Subcutaneous adipose tissue (tissue), 4 donors: ENCODE measurements around the gene DLX2. TPM values are rescaled to one million over a fixed set of nuclear protein-coding genes. Genes with fewer than 3 reads are reported as not detected.

Experiments used
- total RNA-seq, 4 donors: library from RNA; depleted of rRNA; stranded (reverse); fragments of >200 nt; gene quantifications; one replicate each; pipeline ENCODE4 v1.1.0, GENCODE V29; 2016
- TF ChIP-seq, protein P1 (sequence below): fragments of 450-650 bp; IDR thresholded peaks from one replicate; pipeline ENCODE4 v1.5.1; 2016; ENCODE audit warnings: low read depth, mild to moderate bottlenecking, control low read depth, antibody characterized with exemption, moderate library complexity

The DLX2 gene
- total RNA-seq, 4 donors from 2014 or later, result not detected

DNA sequence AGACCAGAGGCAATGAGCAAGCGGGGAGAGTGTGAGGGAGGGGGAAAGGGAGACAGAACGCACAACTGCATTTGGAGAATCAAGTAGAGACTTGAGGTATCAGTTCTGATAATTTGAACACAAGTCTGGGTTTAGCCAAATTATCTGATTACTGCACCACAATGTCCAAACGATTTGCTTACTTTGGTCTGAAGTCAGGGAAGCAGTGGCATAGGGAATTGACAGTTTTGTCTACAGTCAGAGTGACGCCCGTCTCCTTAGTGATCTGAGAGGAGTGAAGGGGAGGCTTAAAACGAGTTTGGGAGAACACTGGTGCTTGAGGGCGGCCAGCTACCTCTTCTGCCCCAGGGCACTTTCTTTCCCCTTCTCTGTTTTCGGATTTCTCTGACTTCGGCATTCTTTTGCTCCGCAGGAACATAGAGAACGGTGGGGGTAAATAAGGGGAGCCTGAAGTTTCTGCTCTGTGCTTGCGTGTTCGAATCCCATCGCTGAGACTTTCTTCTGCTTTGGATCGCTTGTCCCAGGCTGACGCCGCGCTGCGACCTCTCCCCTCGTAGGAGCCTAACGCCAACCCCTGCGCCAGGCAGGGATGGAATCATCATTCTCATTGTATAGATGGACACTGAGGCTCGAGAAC is 2.9 kb upstream of the DLX2 start:
- TF ChIP-seq, protein P1, sequence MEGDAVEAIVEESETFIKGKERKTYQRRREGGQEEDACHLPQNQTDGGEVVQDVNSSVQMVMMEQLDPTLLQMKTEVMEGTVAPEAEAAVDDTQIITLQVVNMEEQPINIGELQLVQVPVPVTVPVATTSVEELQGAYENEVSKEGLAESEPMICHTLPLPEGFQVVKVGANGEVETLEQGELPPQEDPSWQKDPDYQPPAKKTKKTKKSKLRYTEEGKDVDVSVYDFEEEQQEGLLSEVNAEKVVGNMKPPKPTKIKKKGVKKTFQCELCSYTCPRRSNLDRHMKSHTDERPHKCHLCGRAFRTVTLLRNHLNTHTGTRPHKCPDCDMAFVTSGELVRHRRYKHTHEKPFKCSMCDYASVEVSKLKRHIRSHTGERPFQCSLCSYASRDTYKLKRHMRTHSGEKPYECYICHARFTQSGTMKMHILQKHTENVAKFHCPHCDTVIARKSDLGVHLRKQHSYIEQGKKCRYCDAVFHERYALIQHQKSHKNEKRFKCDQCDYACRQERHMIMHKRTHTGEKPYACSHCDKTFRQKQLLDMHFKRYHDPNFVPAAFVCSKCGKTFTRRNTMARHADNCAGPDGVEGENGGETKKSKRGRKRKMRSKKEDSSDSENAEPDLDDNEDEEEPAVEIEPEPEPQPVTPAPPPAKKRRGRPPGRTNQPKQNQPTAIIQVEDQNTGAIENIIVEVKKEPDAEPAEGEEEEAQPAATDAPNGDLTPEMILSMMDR, result no peak

DNA sequence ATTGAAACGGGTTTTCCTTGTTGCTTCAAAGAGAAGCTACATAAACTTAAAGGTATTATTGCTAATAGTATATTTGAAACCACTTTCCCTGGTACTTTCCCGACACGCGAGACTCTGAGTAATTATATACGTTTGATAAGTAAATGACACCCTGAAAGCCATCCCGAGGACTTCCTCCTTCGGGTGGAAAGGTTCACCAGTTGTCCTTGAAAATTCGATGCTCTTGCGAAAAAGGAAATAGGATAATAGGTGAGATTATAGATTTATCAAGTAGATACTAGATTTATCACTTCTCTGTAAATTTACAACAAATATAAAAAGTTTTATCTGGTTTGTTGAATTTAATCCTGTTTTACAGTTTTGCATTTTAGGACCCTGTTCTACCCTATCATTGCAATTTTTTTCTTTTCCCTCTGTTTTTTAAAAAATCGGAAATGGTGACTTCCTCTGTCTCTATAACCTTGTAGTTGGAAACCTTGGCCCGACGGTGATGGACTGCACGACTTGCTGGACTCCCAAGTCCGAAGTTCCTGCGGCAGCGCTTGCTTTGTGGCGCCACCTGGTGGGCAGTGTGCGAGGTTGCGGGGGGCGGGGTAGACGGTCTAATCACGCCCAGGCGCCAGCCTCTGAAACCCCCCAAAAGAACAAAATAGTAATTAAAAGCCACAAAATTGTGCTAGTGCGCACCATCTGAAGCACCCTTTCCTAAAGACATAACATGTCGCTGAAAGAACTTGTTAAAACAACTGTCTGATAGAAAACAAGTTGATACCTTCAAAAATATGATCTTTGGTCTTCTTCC is 972 bp upstream of the DLX2 start:
- TF ChIP-seq, protein P1, result no peak

DNA sequence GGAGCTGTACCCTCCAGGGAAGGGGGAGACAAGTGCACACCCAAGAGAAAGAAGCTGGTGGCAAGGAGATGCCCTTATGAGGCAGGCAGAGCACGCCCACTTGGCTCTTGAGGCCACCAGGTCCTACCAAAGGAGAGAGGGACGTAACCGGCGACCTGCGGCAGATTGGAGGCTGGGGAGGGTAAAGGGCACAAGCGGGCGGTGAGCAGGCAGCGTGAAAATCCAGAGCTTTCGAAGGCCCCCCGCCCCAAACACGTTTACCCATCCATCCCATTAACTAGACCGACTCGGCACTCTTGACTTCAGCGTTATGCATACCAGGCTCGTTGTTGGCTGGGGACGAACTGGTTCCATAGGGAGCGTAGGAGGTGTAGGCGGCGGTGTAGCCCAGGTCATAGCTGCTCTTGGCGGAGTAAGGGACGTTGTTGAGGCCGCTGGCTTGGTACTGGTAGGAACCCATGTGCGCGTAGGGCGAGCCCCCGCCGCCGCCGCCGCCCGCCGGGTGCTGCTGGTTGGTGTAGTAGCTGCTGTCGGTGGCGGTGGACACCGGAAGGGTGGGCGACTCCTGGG is 794 bp downstream of the DLX2 start:
- TF ChIP-seq, protein P1, result no peak

DNA sequence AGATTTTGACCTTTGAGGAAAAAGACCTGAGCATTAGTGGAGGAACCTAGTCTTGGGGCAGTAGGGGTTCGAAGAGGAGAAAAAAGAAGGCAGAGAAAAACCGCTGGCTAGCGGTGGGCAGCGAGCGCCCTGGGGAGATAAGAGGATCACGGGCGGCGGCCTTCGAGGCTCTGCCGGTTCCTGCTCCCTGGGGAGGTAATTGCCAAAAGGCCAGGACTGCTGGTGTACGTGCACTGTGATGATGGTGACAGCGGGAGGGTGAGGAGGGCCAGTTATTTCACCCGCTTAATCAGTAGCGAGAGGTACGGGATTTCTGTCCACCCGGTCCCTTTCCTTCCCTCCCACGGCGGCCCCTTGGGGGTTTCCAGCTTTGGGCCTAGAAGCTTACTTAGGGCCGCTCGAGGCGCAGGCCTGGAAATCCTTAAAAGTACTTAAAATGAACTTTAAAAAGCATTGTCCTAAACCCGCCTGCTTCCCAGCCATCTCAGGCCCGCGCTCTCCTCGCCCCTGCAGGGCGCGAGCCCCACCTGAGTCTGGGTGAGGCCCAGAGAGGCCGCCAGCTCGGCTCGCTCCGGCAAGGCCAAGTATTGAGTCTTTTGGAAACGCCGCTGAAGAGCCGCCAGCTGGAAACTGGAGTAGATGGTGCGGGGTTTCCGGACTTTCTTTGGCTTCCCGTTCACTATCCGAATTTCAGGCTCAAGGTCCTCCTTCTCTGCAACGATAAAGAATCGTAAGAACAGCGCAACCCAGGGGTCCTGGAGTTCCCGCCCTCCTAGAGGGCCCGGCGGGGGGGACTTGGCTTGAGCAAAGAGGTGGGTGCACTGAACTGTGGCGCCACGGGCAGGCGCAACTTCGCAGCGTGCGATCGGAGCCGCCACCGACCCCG is 1.5 kb downstream of the DLX2 start:
- TF ChIP-seq, protein P1, result no peak

DNA sequence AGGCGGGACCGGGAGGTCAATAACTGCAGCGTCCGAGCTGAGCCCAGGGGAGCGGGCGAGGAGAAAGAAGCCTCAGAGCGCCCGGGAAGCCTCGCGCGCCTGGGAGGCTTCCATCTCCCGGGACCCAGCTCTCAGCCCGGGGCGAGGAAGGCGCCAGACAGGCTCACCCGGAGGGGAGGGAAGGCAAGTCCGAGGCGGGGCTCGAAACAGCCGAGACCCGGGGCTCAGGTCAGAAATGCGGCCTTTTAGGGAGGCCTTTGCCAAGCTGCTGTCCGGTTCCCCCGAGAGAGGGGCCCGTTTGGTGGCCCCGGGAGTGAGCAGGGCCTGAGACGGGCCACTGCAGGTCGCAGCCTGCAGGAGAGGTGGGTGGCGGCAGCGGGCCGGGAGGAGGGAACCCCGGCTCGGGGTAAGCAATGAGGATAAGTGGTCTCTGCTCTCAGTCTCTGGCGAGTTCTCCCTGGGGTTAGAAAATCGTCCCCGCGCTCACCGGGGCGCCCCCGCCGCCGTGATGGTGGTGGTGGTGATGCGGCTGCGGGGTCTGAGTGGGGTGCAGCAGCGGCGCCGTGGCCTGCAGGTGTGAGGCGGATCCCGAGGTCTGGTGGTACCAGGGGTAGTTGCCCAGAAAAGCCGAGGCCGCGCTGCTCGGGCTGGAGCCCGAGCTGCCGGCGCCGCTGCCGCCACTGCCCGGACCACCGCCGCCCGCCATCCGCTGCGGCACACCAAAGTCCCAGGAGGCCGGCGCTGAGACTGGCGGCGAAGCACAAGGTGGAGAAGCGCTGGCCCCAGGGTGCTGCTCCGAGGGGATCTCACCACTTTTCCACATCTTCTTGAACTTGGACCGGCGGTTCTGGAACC is 2.4 kb downstream of the DLX2 start:
- TF ChIP-seq, protein P1, result no peak

DNA sequence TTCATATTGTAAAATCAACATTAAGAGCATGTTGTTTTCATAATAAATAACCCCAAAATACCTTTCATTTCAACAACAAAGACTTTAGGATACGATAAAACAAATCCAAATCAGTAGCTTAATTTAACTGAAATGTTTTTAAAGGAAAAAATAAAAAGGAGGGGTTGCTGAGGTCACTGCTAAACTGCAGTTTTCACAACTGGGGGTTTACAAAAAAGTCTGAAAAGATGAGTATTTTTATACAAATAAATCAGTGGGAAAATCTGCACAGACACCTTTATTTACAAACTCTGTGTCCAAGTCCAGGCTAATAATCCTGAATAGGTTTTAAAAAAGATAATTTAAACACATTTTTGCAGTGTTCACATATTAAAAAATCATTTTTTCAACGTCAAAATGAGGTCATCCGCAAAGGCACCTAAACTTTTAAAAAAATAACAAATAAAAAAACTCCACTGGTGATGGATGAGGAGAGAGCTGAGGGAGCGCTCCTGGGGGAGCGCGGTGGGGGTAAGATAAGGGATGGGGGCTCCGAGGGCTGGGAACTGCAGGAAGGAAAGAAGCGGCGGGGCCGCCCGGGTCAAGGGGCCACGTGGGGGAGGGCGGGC is 3.1 kb downstream of the DLX2 start:
- TF ChIP-seq, protein P1, result no peak
